ENCODE data around the gene HNRNPUL1. TPM values are rescaled to one million over a fixed set of nuclear protein-coding genes. Genes with fewer than 3 reads are reported as not detected.

The HNRNPUL1 gene
- total RNA-seq, 1 donor from 2014 or later = 126 TPM

GRCh38 chr19:41355802-41356201, 91.6 kb downstream of the HNRNPUL1 start:
- TF ChIP-seq EZH2 (IDR thresholded peaks at IDR 0.05) = no peak
- no peak for TF ChIP-seq EZH2phosphoT487 (IDR thresholded peaks at IDR 0.05)
- TF ChIP-seq, protein P1, sequence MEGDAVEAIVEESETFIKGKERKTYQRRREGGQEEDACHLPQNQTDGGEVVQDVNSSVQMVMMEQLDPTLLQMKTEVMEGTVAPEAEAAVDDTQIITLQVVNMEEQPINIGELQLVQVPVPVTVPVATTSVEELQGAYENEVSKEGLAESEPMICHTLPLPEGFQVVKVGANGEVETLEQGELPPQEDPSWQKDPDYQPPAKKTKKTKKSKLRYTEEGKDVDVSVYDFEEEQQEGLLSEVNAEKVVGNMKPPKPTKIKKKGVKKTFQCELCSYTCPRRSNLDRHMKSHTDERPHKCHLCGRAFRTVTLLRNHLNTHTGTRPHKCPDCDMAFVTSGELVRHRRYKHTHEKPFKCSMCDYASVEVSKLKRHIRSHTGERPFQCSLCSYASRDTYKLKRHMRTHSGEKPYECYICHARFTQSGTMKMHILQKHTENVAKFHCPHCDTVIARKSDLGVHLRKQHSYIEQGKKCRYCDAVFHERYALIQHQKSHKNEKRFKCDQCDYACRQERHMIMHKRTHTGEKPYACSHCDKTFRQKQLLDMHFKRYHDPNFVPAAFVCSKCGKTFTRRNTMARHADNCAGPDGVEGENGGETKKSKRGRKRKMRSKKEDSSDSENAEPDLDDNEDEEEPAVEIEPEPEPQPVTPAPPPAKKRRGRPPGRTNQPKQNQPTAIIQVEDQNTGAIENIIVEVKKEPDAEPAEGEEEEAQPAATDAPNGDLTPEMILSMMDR (IDR thresholded peaks at IDR 0.05) = no peak
- Histone ChIP-seq H3K27me3 (peaks cover 34% of the 10 kb centered on the region), H3K9me3 (ENCODE audit: low read depth) (no peaks in the 10 kb centered on the region), H3K9ac (no peak overlapping the region), H3K4me2 (no peak overlapping the region), H3K4me3 (no peak overlapping the region), H3K36me3 (no peaks in the 10 kb centered on the region), H3K27ac (no peak overlapping the region), H3F3A (ENCODE audit: low read depth) (peaks cover 7% of the 10 kb centered on the region), H4K20me1 (ENCODE audit: low read depth) (peaks cover 12% of the 10 kb centered on the region), H3K79me2 (ENCODE audit: low read depth) (no peaks in the 10 kb centered on the region), H3K4me1 (peaks cover 9% of the 10 kb centered on the region), H2AFZ (replicated peaks) (no peak overlapping the region)
- Mint-ChIP-seq H3K27me3 (ENCODE audit: insufficient read depth, low read depth) (peaks cover 23% of the 10 kb centered on the region), H3K4me1 (peaks cover 18% of the 10 kb centered on the region), H3K9me3 (no peaks in the 10 kb centered on the region), H3K36me3 (no peaks in the 10 kb centered on the region), H3K4me3 (no peak overlapping the region), H3K27ac (no peak overlapping the region)
- no peak for DNase-seq (ENCODE audit: low spot score)

- H3K9me3 Mint-ChIP-seq = no peaks in the 10 kb centered on the region
- no peaks in the 10 kb centered on the region for H3K9me3 ChIP-seq (ENCODE audit: low read depth)
- H3K27me3 ChIP-seq = peaks cover 20% of the 10 kb centered on the region
- H3K36me3 Mint-ChIP-seq = no peaks in the 10 kb centered on the region
- H3K36me3 ChIP-seq = no peaks in the 10 kb centered on the region
- peaks cover 14% of the 10 kb centered on the region for H3K27me3 Mint-ChIP-seq (ENCODE audit: insufficient read depth, low read depth)
- H3F3A ChIP-seq (ENCODE audit: low read depth) = peaks cover 4% of the 10 kb centered on the region
- H3K27ac Mint-ChIP-seq = no peak overlapping the region
- H3K79me2 ChIP-seq (ENCODE audit: low read depth) = no peaks in the 10 kb centered on the region
- peaks cover 9% of the 10 kb centered on the region for H3K4me1 Mint-ChIP-seq
- H3K4me2 ChIP-seq = no peak overlapping the region
- no peak overlapping the region for H3K4me3 ChIP-seq
- no peak for DNase-seq (ENCODE audit: low spot score)
- H3K9ac ChIP-seq = no peak overlapping the region
- no peak overlapping the region for H3K27ac ChIP-seq
- peaks cover under 1% of the 10 kb centered on the region for H4K20me1 ChIP-seq (ENCODE audit: low read depth)
- H2AFZ ChIP-seq (replicated peaks) = no peak overlapping the region
- no peak overlapping the region for H3K4me3 Mint-ChIP-seq
- H3K4me1 ChIP-seq = peaks cover 5% of the 10 kb centered on the region
- no peak for TF ChIP-seq EZH2phosphoT487 (IDR thresholded peaks at IDR 0.05)
- TF ChIP-seq, protein P1 (IDR thresholded peaks at IDR 0.05) = no peak
- no peak for TF ChIP-seq EZH2 (IDR thresholded peaks at IDR 0.05)
These were observed 93.0 kb downstream of the HNRNPUL1 start for GRCh38 chr19:41356984-41357739.

Small RNAs within 50 kb of the gene (small RNA-seq; reads per million reads assigned to genes)
- not detected for gene RN7SL34P

Other genes starting within 250 kb of the HNRNPUL1 start
- gene CYP2A13, start 175.9 kb upstream of the HNRNPUL1 start, total RNA-seq (ENCODE audit: low replicate concordance) = not detected in 2 replicates
- gene CYP2F1, start 149.9 kb upstream of the HNRNPUL1 start, total RNA-seq (ENCODE audit: low replicate concordance) = not detected in 2 replicates
- 2.0 and 8.3 TPM in 2 replicates for gene CYP2S1, start 71.2 kb upstream of the HNRNPUL1 start, total RNA-seq (ENCODE audit: low replicate concordance)
- gene AXL, start 45.1 kb upstream of the HNRNPUL1 start, total RNA-seq (ENCODE audit: low replicate concordance) = 24.7 and 45.6 TPM in 2 replicates
- gene CCDC97, start 45.8 kb downstream of the HNRNPUL1 start, total RNA-seq (ENCODE audit: low replicate concordance) = 14.1 and 19.1 TPM in 2 replicates
- gene TGFB1, start 89.5 kb downstream of the HNRNPUL1 start, total RNA-seq (ENCODE audit: low replicate concordance) = 0.65 and 1.3 TPM in 2 replicates
- gene B9D2, start 99.8 kb downstream of the HNRNPUL1 start, total RNA-seq (ENCODE audit: low replicate concordance) = 2.5 and 5.5 TPM in 2 replicates
- 4.5 and 10.7 TPM in 2 replicates for gene TMEM91, start 112.2 kb downstream of the HNRNPUL1 start, total RNA-seq (ENCODE audit: low replicate concordance)
- gene EXOSC5, start 133.0 kb downstream of the HNRNPUL1 start, total RNA-seq (ENCODE audit: low replicate concordance) = 10.3 and 26.0 TPM in 2 replicates
- 25.7 and 62.8 TPM in 2 replicates for gene BCKDHA, start 133.4 kb downstream of the HNRNPUL1 start, total RNA-seq (ENCODE audit: low replicate concordance)
- 1.3 TPM in 1 of 2 replicates, not detected in the other for gene B3GNT8, start 163.0 kb downstream of the HNRNPUL1 start, total RNA-seq (ENCODE audit: low replicate concordance)
- gene DMAC2, start 175.5 kb downstream of the HNRNPUL1 start, total RNA-seq (ENCODE audit: low replicate concordance) = 39.8 and 89.4 TPM in 2 replicates
- gene ERICH4, start 178.8 kb downstream of the HNRNPUL1 start, total RNA-seq (ENCODE audit: low replicate concordance) = not detected in 2 replicates